NCI-H524 (cell line): ENCODE data around the gene SNAP47.

ENCODE experiments used
- DNase-seq, 2 experiments: peaks; one replicate each; lab custom pipeline; 2025; lab: John Stamatoyannopoulos, UW

The SNAP47 gene

DNA sequence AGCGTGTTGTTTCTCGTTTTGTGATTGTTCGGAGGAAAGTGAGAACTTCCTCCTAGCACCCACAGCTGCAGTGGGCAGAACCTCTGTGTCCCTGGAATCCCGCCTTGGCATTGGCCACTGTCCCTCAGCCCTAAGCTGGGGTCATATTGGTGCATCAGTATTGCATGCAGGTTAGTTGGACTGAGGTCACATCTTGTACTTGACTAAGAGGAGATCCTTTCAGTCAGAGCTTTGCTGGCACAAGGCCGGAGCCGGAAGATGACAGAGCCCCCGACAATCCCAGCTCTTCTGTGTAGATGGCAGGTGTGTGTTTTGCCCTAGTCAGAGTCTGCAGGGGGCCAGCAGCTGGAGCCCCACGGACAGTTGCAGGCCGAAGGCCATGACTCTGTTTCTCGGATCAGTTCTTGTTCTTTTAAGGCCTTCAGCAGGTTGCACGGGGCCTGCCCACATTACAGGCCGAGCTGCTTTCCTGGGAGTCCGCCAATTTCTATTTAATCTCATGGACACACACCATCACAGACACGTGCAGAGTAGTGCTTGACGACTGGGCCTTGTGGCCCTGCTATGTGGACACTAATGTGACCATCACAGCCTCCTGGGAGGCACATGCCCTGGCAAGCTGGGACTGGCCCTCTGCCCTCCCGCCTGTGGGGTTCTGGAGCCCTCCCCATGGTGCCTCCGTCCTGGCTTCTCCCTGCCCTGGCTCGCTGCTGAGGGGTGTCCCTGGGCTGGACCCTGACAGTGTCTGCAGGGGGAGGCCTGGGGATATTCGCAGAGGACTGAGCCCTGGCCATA is 14.9 kb downstream of the SNAP47 start:
- DNase-seq = no peak

DNA sequence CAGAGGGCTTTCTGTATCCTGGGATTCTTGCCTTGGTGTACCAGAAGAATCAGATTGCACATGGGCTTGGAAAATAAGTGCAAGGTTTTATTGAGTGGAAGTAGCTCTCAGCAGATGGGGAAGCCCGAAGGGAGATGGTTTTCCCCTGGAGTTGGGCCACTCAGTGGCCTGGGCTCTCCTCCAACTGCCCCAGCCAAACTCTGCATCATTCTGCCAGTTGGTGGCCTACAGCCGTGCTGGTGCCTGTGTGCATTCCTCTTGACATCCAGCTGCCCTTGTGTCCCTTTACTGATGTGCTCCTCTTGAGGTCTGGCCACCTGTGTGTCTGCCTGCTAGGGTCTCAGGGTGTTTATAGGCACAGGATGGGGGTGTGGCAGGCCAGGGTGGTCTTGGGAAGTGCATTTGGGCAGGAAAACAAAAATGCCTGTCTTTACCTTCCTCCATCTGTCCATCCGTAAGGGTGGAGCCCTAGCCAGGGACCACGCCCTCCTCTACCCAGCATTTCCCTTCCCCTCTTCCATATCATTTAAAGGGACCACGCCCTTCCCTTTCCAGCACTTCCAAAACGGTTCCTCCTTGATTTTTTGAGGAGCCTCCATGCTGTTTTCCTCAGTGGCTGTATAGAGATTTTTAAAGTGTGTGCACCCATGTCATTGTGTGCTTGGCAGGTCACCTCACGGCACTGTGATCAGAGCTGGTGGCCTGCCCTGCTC is 18.9 kb downstream of the SNAP47 start:
- DNase-seq = peak in 1 of 2 experiments; percentile 36

DNA sequence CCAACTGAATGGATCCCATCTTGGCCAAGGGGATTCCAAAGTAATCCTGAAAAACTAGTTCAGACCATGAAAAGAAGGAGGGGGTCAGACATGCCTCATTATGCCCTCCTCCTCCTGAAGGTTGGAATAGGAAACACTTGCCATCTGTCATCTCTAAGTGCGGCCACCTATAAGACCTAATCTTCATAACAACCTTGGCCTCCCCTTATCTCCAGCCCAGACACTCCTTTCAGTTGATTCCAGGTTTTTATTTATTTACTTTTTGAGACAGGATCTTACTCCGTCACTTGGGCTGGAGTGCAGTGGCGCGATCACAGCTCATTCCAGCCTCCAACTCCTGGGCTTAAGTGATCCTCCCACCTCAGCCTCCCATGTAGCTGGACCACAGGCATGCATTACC is 19.7 kb downstream of the SNAP47 start:
- peak; percentile 16 to 63 for DNase-seq

DNA sequence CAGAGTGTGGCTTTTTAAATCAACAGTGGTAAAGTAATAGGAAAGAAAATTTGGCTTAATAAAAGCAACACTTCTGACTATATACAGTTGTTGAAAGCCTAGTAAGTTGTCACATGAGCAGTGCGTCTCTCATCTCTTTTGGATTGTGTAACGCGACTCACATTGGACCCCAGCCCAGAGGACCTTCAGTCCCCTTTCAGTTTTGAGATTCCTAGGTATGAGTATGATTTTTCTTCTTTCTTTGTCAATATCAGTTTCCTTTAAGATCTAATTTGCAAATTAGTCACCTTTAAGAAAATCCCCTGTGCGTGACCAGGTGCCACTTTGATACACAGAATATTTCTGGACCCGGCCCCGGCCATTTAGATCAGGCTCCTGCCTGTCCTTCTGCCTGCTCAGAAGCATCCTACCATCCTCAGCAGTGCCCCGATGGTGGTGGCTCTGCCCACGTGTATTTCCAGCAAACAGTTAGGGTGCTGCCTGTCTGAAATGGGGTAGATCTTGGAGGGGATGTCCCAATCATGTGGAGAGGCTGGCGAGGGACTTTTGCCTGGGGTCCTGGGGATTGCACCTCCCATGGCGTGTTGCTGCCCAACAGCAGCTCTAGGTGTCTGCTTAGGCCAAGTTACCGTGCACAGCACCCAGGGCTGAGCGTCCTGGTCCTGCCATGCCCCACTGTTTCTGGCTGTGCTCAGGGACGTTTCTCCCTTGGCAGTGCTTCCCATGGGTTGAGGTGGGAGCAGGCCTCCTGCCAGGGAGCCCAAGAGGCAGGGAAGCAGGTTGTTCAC is 21.1 kb downstream of the SNAP47 start:
- DNase-seq = no peak

DNA sequence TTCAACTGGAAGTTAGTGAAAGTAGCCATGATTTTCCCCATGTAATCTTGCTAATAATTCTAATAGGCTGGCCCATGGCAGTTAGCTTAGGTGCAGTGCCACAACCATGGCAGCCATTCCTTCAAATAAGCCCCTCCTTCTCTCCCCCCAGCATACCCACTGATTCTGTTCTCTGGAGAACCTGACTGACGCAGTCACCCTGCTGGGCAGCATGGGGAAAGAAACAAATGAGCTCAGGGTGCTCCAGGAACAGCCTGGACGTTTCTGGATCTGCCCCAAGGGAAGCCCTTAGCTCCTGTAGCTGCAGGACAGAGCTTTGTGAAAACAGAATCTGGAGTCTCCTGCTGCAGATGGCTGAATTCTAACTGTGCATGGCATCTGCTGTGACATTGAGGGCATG is 22.5 kb downstream of the SNAP47 start:
- DNase-seq = no peak

DNA sequence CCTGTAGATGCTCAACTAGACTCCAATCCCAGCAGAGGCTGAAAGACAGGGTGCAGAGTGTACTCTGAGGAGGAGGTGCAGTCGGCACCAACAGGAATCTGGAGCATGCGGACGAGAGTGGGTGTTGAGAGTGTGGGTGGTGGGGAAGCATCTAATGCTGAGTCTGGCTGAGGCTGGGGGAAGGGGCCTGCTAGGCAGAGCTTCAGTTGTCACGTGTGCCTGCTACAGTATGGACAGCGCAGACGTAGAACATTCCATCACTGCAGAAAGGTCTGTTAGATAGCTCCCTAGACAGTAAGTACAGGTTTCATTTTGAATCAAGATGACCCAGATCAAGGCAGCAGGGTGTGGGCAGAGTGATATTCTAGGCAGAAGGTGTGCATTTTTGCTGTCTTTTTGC is 23.1 kb downstream of the SNAP47 start:
- no peak for DNase-seq

DNA sequence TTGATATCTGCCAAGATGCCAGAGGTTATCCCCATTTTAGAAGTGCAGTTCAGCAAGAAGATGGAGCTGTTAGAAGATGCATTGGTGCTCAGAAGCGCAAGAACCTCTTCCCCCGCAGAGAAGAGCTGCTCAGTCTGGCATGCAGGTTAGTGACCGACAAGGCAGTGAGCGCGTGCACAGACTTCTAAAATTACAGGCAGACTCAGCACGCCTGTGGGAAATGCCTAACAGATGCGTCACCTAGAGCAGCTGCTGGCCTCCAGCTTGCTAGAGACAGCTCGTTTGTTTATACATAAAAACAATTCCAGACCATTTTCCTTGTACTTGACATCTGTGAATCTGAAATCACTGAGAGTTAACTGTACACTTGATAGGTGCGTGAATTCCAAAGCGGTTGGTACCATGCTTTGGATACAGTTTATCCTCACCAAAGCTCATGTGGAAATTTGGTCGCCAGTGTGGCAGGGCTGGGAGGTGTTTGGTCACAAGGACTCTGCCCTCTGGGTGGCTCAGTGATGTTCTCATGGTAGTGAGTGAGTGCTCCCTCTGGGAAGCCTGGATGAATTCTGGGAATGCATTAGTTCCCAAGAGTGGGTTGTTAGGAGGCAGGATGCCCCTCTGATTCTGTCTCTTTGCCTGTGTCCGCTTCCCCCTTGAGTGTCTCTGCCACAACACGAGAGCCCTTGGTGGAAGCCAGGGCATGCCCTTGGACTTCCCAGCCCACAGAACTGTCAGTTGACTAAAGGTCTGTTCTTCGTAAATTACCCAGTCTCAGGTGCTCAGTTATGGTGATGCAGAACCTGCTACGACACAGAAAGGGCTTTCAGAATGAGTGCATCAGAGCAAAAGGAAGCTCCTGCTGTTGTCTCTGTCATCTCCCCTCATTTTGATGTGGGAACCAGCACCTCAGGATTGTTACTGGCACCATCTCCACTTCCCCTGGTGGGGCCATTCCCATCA is 24.4 kb downstream of the SNAP47 start:
- no peak for DNase-seq

DNA sequence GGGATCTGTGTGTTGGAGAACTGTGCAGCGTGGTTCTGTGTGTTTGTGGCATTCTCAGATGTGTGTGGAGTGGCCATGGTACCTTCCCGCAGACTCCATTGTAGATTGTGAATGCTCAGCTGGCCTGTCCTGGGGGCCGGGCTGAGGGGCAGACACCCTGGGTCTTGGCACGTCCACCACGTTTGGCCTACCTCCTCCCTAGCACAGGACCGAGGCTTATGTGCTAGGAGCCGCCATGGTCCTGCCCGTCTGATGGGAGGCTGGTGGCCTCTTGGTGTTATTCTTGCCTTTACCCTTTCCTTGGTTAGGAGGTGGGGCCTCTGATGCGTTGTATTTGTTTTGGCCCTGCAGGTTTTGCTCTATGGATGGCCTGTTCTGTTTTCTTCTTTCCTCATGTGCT is 25.1 kb downstream of the SNAP47 start:
- DNase-seq = no peak

DNA sequence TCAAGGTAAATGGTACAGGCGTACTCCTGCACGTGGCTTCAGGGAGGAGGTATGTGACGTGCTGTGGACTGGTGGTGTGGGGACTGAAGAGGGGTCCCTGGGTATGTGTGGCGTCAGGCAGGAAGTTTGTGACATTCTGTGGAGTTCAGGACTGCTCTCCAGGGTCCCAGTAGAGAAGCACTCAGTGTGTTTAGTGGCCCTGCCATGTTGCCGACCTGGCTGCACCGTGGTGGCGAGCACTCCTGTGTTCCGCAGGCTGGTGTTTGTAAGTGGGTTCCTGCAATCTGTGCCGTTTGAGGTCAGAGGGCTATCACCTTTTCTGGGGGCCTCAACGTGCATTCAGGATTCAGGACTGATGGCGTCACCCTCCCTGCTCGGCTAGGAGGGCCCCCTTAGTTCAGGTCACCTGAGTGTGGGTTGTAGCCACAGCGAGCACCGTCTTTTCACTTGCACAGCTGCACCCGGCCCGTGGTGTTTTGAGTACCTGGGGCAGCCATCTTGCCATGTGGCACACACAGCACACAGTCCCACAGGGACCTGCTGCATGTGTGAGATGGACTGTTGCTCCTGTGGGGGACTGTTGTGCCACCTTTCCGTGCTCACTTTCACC is 26.5 kb downstream of the SNAP47 start:
- DNase-seq = no peak

DNA sequence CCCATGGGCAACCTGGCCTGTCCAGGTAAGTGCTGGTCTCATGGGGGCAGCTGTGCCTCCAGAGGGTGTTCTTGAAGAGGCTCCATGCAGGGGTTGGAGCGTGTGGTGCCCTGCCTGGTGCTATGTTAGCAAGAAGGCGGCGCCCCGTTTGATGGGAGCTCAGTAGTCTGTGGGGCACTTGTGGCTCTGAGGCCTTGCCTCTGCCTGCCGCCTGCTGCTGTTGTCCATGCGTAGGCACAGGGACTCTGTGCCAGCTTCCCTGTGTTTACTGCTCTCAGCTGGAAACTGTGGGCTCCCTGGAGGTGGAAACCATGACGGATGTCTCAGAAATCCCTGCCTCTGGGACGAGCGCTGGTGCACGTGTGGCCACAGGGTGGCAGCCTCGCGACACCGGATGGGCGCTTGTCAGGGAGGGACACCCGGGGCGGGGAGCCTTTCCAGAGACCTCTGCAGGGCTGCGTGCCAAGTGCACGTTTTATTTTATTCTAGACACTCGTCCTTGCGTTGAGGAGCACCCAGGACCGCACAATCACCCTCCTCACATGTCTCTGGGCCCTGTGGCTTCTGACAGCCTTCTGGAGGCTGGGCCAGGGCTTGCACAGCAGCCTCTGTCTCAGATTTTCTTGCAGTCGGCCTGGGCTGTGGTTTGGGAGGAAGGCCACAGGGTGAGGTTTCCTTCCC is 27.1 kb downstream of the SNAP47 start:
- peak; percentile 9 to 86 for DNase-seq

DNA sequence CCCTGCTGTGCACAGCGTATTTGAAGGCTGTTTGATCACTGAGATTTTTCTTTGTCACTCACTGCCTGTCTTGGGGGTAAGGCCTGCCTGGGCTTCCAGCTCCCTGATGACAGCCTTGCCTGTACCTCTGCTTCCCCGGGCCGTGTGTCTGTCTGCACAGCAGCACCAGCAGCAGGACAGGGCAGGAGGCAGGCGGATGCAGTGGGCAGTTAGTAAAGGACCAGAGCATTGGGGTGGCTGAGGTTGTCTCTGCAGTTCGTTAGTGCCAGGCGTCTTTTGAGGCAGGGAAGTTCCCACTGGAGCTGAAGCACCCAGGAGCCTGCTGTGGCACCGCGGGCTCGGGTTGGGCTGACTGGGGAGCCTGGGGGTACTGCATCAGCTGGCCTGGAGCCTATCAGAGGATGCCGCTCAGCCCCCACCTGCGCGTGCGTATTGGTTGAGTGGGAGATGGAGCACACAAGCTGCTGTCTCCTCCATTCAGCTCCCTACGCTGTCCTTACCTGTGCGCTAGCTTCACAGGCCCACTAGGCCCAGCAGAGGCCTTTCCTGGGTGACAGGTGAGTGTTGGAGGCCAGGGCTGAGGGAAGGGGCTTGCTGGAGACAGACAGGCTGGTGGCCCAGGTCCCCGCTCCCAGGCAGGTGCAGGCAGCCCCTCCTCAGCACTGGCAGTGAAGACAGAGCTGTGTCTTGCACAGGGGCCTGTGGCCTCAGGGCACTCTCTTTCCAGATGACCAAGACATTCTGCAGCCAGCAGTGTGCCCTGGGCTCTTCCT is 28.2 kb downstream of the SNAP47 start:
- DNase-seq = no peak

DNA sequence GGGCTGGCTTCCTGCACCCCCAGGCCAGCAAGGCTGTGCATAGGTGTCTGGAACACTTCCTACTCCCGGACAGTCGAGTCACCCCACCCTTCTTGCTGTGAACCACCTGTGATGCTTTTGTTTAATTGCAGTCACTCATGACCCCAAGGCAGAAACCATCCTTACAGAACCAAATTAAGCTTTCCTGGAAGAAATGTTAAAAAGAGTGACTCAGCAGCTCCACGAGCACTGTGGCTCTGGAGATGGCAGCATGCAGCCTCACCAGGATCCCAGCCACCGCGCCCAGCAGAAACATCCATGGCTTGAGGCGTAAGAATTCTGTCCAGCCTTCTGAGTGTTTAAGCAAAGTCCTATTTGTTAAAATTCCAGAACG is 28.8 kb downstream of the SNAP47 start:
- DNase-seq = no peak

DNA sequence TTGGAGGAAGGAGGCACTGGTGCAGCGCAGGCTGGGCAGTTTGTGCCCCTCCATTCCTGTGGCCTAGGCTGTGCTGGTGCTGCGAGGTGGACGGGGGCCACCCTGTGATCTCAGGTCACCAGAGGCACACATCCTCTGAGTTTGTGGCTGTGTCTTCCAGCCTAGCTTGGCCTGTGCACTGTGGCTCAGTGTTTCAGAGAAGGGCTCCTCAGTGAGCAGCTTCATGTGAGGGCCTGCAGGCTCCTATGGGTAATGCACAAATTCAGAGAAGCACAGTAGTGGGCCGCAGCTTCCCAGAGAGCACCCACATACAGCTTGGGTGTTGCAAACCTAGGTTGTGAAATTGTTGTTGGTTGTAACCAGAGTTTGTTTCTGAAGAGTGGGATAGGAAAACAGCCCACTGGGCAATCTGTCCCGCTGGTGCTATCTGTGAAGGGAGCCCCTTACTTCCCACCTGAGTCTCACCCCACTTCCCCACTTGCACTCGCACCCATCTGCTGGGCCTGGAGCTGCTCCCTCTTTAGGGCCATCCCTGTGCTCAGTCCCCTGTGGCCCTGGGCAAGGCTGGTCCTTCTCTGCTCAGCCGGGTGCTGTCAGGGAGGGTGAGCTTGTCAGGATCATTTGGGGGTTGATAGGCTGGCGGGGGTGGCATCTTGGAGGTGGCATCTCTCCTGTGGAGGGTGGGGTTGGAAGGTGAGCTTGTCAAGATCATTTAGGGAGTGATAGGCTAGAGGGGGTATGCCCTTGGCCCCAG is 30.2 kb downstream of the SNAP47 start:
- no peak for DNase-seq

DNA sequence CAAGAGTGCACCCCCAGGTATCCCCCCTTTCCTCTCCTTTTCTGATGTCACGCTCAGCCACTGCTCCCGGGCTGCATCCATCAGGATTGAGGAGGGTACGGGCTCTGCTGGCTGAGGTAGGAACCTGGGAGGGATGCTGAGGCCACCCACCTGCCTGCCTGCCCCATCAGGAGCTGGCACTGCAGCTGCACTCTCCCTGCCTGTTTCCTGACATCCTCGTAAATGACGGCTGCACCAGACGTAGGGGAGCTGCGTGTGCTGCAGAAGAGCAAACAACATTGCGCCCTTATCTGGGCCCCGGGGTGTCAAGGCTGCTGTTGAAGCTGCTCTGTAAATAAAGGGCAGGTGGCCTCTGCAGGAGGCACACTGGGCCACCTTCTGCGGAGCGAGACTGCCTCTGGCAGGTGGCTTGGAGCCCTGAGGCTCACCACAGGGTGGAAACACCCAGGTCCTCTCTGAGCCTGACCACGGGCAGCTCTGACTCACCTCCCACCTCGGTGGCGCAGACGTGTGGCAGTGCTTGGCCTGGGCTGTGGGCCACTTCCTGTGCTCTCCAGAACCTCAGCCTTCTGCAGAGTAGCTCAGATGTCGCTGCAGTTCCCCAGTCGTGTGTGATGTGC is 30.9 kb downstream of the SNAP47 start:
- DNase-seq = peak; percentile 12 to 54

DNA sequence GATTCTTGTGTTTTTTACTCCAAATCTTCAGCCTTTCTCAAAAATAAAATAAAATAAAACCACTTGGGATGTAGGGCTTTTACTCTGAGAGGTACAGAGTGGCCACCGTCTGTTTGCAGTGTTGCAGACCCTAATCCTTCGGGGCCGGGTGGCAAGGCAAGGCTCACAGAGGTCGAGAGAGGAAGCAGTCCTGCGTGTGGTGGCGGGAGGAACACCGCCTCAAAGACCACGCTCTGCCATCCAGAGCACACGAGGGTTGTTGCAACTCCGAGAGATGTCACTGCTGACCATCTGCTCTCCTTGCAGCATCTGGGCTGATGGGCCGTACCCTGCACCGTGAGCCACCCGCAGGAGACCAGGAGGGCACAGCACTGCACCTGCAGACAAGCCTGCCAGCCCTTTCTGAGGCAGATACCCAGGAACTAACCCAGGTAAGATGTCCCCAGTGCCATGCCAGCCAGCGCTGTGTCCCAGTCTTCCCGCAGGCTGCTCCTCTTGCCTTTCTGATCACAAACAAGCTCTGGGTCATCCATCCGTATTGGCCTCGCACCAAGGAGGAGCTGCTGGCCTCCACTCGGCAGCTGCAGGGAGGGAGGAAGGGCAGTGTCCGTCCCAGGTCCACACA is 31.5 kb downstream of the SNAP47 start:
- DNase-seq = peak; percentile 25 to 75

DNA sequence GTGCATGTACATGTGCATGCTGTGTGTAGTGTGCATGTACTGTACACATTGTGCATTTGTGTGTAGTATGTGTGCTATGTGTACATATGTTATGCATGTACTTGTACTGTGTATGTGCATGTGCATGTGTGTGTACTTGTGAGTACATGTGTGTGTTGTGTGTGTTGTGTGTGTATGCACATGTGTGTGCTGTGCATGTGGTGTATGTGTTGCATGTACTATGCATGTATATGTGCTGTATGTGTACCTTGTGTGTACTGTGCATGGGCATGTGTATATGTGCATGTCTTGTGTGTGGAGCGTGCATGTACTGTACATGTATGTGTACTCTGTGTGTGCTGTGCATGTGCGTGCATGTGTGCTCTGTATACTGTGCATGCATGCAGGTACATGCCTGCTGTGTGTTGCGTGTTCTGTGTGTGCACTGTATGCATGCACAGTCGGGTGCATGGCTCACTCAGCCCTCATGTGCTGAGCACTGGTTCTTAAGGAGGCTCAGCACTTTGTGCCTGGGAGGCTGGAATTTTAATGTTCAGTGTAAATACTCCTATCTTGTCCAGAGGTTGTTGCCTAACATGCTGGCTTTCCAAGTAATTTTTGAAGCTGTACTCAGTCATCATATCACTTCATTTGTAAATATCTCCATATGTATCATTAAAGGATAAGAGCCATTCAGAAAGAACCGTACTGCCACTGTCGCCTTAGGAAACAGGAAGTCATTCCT is 32.3 kb downstream of the SNAP47 start:
- no peak for DNase-seq

DNA sequence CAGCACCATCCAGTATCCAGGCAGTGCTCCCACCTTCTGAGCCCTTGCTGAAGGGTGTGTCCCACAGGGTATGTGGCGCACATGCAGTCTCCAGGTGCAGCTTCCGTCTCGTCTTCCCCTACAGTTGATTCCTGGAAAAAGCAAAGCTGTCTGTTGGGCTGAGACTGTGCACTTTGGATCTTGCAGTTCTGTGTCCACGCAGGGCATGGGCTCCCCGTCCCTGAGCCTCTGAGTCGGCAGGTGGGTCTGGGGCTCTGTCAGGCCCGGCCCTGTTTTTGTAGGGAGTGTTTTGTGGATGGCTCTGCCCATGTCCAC is 32.8 kb downstream of the SNAP47 start:
- no peak for DNase-seq

DNA sequence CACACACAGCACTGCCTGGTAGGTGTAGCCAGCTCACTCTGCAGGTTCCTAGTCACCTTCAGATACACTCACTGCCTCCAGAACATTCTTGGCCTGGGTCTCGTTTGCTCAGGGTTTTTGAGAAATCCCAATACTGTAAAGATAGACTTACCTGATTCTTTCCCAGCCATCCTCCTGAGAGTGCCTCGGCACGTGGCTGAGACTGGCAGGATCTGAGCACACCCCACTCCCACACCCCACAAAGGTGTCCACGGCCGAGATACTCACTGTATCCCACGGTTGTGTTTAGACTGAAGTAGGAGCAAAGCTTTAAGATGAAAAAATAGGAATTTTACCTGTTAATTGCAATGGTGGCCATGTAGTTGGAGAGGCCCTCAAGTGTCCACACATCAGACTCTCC is 33.4 kb downstream of the SNAP47 start:
- DNase-seq = no peak
